H7 (cell line): ENCODE data around the gene LDHA. TPM values are rescaled to one million over a fixed set of nuclear protein-coding genes. Genes with fewer than 3 reads are reported as not detected.
"Not testable (repeated sequence)": the region's sequence is repeated elsewhere in the genome, so short reads cannot be mapped to it uniquely, and the experiment has no call there.

Experiments used
- DNase-seq: peaks from one replicate; pipeline ENCODE4 v3.0.0; 2012
- H3K27me3 ChIP-seq: 2 replicates; pipeline ENCODE4 v1.6.0; 2011; ENCODE audit warnings: mild to moderate bottlenecking, low read length; ENCODE audit not compliant: control insufficient read depth, insufficient read depth
- H3K36me3 ChIP-seq: replicated peaks from 2 replicates; pipeline ENCODE4 v1.5.1; 2011; ENCODE audit warnings: low read length; ENCODE audit not compliant: control insufficient read depth, insufficient read depth
- H3K4me3 ChIP-seq: 2 replicates; pipeline ENCODE4 v1.5.1; 2011; ENCODE audit warnings: low read depth, mild to moderate bottlenecking, control low read depth, low read length, moderate library complexity; ENCODE audit not compliant: insufficient read depth
- total RNA-seq: library from RNA; depleted of rRNA; stranded (reverse); fragments of >200 nt; shearing (Covaris generic); gene quantifications from 2 replicates; pipeline ENCODE4 v1.2.3, GENCODE V29; 2014

LDHA gene
- total RNA-seq, 1 experiment from 2014 or later, result 308 TPM

DNA sequence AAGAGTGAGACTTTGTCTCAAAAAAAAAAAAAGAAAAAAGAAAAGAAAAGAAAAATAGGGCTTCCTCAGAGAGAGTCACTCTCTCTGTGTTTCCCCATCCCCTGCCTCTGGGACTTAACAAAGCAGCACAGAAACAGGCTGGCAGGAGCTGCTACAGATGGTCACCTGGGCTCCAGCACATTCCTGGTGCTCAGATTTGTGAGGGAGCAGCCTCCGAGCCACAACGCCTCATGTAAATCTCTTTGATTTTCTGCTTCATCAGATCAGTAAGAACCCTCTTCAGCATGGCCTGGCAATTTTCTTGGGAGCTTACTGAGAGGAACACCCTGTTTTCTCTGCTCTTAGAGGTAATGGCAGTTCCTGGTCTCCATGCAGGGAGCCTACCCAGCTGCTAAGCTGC is 15.2 kb upstream of the LDHA start:
- no peaks in the 10 kb centered on the region for H3K27me3 ChIP-seq
- H3K4me3 ChIP-seq, result no peak overlapping the region
- DNase-seq, result no peak
- no peaks in the 10 kb centered on the region for H3K36me3 ChIP-seq

- no peak overlapping the region for H3K4me3 ChIP-seq
- H3K36me3 ChIP-seq, result no peaks in the 10 kb centered on the region
- DNase-seq, result peak; percentile 25
- H3K27me3 ChIP-seq, result no peaks in the 10 kb centered on the region
Observed at GRCh38 chr11:18383388-18384156, 10.8 kb upstream of the LDHA start.

DNA sequence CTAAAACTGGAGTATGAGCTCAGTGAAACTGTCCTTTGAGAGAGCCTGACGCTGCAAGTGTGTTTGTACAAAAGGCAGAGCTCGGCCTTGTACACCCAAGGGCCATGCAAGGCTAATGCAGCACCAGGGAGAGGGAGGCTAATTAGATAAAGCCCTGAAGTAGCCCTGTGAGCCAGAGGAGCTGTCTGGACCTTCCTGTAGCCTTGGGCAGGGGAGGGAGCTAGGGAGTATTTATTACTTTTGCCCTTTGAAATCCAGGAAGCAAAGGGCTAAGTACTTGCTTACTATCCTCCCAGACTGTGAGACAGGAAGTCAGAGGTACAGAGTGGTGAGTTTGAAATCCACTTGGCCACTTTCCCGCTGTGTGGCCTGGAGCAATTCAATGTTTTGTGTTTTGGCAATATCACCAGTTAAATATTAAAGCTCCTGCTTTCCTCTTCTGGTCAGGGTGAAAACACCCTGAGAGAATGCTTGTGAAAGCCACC is 10.2 kb upstream of the LDHA start:
- Histone ChIP-seq H3K36me3 (no peaks in the 10 kb centered on the region), H3K27me3 (no peaks in the 10 kb centered on the region), H3K4me3 (no peak overlapping the region)
- DNase-seq, result no peak

GRCh38 chr11:18390088-18390487 is 4.3 kb upstream of the LDHA start:
- Histone ChIP-seq H3K36me3 (no peaks in the 10 kb centered on the region), H3K4me3 (no peak overlapping the region), H3K27me3 (peaks cover 2% of the 10 kb centered on the region; the same call in 1 of the 2 replicates)
- no peak for DNase-seq

DNA sequence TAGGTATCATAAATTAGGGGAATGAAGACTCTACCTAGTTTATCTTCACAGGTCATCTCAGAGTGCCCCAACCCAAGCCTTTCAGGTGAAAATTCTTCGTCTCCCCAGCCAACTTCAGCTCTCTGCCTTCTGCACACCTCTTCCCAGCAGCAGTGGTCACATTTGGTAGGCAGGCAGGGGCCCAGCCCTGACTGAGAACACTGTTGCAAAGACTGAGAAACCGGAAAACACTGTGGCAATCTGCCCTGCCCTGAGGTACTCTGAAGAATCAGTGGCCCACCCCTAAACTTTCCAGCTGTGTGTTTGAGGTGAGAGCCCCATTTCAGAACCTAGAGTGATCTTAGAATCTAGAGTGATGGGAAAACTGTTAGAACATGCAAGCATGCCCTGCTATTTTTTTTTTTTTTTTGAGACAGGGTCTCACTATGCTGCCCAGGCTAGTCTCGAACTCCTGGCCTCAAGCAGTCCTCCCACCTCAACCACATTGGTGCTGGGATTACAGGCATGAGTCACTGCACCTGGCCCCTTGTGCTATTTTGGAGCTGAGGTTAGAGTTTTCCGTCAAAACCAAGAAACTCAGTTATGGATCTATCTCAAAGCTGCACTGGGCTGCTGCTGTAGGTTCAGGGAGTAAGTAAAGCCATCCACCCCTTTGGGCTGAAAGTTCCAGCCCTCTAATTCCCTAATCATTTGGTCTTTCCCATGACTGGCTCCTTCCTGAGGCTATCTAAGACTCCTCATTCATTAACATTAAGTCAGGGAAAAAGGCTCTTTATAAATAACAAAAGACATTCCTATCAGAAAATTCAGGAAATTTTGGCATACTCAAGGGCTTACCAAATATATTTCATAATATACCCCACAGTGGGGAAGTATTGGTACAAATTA is 1.7 kb upstream of the LDHA start:
- no peak for DNase-seq
- Histone ChIP-seq H3K27me3 (peaks cover 2% of the 10 kb centered on the region; the same call in 1 of the 2 replicates), H3K36me3 (peaks cover 1% of the 10 kb centered on the region; the same call in 1 of the 2 replicates), H3K4me3 (no peak overlapping the region)

DNA sequence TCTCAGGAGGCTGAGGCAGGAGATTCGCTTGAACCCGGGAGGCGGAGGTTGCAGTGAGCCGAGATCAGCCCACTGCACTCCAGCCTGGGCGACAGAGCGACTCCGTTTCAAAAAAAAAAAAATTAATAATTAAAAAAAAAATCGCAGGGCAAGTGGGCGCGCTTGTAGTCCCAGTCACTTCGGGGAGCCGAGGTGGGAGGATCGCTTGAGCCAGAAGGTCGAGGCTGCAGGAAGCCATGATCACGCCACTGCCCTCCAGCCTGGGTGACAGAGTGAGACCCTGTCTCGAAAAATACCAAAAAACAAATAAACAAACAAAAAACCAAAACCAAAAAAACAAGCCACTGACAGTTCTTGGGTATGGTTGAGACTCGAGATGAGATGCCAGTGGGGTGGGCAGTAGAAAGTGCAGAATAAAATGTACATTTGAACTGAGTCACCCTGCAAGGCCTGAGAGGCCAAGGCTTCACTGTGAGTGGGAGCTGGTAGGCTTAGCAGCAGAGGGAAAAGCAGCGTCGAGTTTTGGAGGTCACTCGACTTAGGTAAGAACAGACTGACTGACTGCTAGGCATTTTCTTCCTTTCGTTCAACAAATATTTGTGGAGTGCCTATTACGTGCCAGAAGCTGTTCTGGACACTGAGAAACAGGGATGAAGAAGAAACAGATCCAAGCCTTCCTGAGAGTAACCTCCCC is 635 bp upstream of the LDHA start:
- Histone ChIP-seq H3K36me3 (peaks cover 1% of the 10 kb centered on the region; the same call in 1 of the 2 replicates), H3K27me3 (peaks cover 2% of the 10 kb centered on the region; the same call in 1 of the 2 replicates), H3K4me3 (peak overlapping the region; percentile 90)
- no peak for DNase-seq

GRCh38 chr11:18394928-18395734 is 768 bp downstream of the LDHA start:
- Histone ChIP-seq H3K27me3 (peaks cover 2% of the 10 kb centered on the region; the same call in 1 of the 2 replicates), H3K36me3 (peaks cover 11% of the 10 kb centered on the region), H3K4me3 (peak overlapping the region; percentile 90)
- DNase-seq, result peak; percentile 53

DNA sequence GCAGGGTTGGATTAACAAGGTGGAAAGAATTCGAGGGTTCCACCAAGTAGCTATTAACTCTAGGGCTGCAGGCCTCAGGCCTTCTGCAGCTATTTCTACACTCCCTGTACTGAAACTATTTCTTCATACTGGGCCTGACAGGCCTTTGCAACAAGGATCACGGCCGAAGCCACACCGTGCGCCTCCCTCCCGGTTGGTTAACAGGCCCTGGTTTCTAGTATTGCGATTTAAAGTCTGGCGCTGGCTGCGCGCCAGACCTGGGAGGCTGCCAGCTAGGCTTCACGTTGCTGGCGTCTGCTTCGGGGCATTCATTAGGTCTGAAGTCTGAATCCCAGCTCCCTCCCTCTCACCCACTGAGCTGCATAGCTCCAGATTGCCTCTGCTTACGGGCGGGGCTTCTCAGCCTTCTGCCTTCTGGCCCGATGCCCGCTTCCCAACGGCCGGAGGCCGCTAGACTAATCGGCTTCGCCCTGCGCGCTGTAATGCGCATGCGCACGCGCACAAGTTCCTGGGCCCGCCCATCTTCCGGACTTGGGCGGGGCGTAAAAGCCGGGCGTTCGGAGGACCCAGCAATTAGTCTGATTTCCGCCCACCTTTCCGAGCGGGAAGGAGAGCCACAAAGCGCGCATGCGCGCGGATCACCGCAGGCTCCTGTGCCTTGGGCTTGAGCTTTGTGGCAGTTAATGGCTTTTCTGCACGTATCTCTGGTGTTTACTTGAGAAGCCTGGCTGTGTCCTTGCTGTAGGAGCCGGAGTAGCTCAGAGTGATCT is 1.6 kb downstream of the LDHA start:
- peak overlapping the region; percentile 90 for H3K4me3 ChIP-seq
- peak; percentile 96 for DNase-seq
- peaks cover 2% of the 10 kb centered on the region; the same call in 1 of the 2 replicates for H3K27me3 ChIP-seq
- peaks cover 14% of the 10 kb centered on the region for H3K36me3 ChIP-seq

- H3K36me3 ChIP-seq, result peaks cover 18% of the 10 kb centered on the region
- DNase-seq, result no peak
- peaks cover 2% of the 10 kb centered on the region; the same call in 1 of the 2 replicates for H3K27me3 ChIP-seq
- no peak overlapping the region for H3K4me3 ChIP-seq
Observed at GRCh38 chr11:18397921-18398320, 3.6 kb downstream of the LDHA start.

DNA sequence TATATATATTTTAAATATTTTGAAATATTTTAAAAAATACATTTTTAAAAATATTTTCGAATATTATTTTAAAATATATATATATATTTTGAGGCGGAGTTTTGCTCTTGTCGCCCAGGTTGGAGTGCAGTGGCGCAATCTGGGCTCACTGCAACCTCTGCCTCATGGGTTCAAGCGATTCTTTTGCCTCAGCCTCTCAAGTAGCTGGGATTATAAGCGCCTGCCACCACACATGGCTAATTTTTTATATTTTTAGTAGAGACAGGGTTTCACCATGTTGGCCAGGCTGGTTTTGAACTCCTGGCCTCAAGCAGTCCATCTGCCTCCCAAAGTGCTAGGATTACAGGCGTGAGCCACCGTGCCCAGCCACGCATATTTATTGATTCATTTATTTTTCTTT is 6.7 kb downstream of the LDHA start:
- DNase-seq, H3K27me3 ChIP-seq, H3K4me3 ChIP-seq: not testable (repeated sequence)
- H3K36me3 ChIP-seq, result peaks cover 24% of the 10 kb centered on the region

DNA sequence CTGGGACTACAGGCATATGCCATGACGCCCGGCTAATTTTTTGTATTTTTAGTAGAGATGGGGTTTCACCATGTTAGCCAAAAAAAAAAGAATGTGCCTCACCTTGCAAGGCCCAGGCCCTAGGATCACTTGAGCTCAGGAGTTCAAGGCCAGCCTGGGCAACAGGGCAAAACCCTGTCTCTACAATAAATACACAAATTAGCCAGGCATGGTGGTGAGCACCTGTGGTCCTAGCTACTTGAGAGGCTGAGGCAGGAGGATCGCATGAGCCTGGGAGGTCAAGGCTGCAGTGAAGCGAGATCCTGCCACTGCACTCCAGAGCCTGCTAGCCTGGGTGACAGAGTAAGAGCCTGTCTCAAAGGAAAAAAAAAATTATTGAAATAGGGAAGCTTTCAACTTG is 9.7 kb downstream of the LDHA start:
- Histone ChIP-seq H3K27me3 (no peaks in the 10 kb centered on the region), H3K4me3 (no peak overlapping the region), H3K36me3 (peaks cover 21% of the 10 kb centered on the region)
- no peak for DNase-seq

- not testable (repeated sequence) for DNase-seq, H3K4me3 ChIP-seq, H3K36me3 ChIP-seq, H3K27me3 ChIP-seq
Observed at GRCh38 chr11:18407400-18407799, 13.0 kb downstream of the LDHA start.
